HG03439 (cell line): ENCODE results near the gene MICU1.

ENCODE experiments used
- ATAC-seq: cut with Tn5 transposase; IDR thresholded peaks from one replicate; pipeline ENCODE4 v1.9.1; 2021; ENCODE audit warnings: mild to moderate bottlenecking, moderate library complexity; ENCODE audit not compliant: unreplicated experiment

The MICU1 gene

DNA sequence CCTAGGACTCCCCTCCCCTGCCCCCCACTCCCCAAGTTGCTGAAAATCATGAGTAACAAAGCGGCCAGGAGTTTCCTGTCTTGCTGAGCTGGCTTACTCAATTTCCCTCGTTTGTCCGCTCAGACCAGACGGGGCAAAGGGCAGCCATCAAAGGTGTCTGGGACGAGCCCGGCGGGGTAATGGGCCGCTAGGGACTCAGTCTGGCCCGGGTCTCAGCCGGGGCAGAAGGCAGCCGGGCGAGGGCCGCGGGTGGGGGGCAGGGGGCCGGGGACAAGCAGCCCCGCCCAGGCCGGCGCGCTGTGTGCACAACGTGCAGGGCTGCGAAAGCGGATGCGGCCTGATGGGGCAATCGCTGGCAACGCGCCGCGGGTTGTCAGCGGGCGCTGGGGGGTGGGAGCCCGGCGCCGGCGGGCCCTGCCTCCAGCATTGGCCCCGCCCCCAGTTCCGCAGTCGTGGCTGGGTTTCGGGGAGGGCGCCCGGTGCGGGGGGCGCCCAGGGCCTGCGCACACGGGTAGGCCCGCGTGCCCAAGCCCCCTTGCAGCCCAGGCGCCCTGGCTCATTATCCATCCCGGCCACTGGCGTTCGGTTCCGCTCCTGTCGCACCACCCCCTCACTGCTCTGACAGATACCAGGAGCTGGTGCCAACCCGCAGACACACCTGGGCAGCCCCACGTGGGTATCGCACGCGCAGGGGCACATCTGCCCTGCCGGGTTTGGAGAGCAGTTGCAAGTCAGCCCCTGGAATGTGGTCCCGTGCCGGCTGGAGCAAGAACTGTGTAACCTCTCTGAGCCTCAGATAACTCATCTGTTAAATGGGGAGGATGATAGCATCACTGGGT lies 306.2 kb downstream of the MICU1 start:
- ATAC-seq, result peak; percentile 50

DNA sequence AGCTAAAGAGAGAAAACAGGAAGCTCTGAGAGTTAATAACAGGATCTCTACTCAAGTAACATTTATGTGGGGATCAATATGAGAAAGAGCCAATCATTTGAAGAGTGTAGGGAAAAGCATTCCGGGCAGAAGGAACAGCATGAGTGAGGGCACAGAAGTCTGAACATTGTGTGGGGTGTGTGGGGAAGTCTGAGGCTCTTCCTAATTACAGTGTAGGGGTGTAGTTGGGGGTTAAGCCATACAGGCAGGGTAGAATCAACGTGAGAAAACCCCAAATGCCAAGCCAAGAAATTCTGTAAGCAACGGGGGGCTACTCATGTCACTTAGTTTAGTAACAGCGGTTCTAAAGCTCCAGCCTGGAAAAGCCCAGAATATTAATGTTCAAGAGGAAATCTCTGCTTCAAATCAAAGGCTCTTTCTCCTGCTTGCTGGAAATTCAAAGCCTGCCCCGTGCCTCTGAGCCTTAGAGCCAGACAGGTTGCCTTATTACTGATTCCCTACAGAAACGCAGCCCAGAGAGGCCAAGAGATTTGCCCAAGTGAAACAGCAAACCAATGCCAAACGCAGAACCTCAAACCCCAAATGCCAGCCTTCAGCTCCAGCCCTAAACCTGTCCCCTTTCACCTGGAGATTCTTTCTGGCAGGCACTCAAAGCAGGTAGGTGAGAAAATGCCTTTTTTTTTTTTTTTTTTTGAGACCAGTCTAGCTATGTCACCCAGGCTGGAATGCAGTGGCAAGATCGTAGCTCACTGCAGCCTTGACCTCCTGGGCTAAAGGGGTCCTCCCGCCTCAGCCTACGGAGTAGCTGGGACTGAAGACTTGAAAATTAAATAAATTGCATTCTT lies 307.2 kb downstream of the MICU1 start:
- no peak for ATAC-seq
